ENCODE data around the gene MGP. TPM values are rescaled to one million over a fixed set of nuclear protein-coding genes. Genes with fewer than 3 reads are reported as not detected.

Gene MGP
- total RNA-seq, 1 experiment from 2014 or later = 79.8 TPM

DNA sequence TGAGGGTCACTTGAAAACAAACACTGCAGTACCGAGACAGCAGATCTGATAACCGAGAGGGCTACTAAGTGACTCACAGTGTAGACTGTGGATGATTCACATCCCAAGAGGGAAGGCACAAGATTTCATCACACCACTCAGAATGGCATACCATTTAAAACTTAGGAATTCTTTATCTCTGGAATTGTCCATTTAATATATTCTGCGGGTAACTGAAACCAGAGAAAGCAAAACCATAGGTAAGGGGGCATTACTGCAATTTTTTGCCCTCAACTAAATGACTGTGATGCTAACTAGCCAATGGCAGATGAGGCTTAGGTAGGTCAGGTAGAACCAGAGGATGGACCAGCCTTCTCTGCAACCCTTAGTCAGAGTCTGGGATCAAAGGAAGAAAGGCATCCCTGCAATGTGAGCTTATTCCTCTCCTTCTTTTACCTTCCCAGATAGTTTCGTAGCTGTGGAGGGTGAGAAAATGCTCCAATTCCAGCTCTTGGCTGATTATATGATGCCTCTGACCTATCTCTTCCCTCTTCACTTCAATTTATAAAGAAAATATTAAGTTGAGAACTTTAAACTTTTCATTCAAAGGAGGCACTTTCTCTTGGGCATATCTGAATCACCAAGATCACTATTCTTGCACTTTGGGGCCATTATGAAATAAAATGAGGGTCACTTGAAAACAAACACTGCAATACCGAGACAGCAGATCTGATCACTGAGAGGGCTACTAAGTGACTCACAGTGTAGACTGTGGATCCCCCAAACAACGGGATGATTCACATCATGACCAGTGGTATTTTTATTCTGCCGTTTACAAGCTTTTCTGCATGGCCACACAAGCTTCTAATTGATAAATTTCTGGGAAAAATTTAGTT, 49.1 kb downstream of the MGP start:
- peak overlapping the region; percentile 59; the same call in 1 of the 2 replicates for H2AFZ ChIP-seq
- intact Hi-C loops (cut with micrococcal nuclease; ENCODE audit: unreplicated experiment) = loop anchor here (1.0 to 2.0 kb wide), 2 partner anchors 33 to 60 kb away; partner anchors contain the start of genes C12orf60 and WBP11
- H3K27ac ChIP-seq = peak overlapping the region; percentile 90
- no peaks in the 10 kb centered on the region for H3K27me3 ChIP-seq (ENCODE audit: insufficient read depth, low read depth)
- CTCF ChIA-PET = interaction anchor here (0.5 to 1.1 kb wide), 2 partner anchors 26 to 157 kb away, joined by 3 read pairs; no protein-coding TSS in a partner anchor
- H3K4me2 ChIP-seq = peak overlapping the region; percentile 65
- peaks cover 45% of the 10 kb centered on the region for H3K4me1 ChIP-seq (replicated peaks; ENCODE audit: insufficient read depth)
- H4K20me1 ChIP-seq (ENCODE audit: insufficient read depth) = no peaks in the 10 kb centered on the region
- DNase-seq = peak; percentile 57 to 93
- no peak for TF ChIP-seq EZH2 (IDR thresholded peaks at IDR 0.05; ENCODE audit: low read depth)
- TF ChIP-seq, protein P1, sequence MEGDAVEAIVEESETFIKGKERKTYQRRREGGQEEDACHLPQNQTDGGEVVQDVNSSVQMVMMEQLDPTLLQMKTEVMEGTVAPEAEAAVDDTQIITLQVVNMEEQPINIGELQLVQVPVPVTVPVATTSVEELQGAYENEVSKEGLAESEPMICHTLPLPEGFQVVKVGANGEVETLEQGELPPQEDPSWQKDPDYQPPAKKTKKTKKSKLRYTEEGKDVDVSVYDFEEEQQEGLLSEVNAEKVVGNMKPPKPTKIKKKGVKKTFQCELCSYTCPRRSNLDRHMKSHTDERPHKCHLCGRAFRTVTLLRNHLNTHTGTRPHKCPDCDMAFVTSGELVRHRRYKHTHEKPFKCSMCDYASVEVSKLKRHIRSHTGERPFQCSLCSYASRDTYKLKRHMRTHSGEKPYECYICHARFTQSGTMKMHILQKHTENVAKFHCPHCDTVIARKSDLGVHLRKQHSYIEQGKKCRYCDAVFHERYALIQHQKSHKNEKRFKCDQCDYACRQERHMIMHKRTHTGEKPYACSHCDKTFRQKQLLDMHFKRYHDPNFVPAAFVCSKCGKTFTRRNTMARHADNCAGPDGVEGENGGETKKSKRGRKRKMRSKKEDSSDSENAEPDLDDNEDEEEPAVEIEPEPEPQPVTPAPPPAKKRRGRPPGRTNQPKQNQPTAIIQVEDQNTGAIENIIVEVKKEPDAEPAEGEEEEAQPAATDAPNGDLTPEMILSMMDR (conservative IDR thresholded peaks at IDR 0.05) = no peak
- H3F3A ChIP-seq (ENCODE audit: insufficient read depth, low read depth) = peaks cover 37% of the 10 kb centered on the region
- H3K79me2 ChIP-seq (ENCODE audit: low read depth) = no peaks in the 10 kb centered on the region
- peak overlapping the region; percentile 31 for H3K4me3 ChIP-seq
- H3K9me3 ChIP-seq (ENCODE audit: insufficient read depth, low read depth) = peaks cover 6% of the 10 kb centered on the region; the same call in 1 of the 2 replicates
- BruUV-seq (replicated peaks) = TSS peak; percentile 86
- POLR2A ChIA-PET (ENCODE audit: unreplicated experiment) = interaction anchor here (0.5 to 1.0 kb wide), 6 partner anchors 33 to 365 kb away, joined by 3 to 12 read pairs (median 4); partner anchors contain the start of genes C12orf60 and WBP11
- no peaks in the 10 kb centered on the region for H3K36me3 ChIP-seq (ENCODE audit: low read depth)
- H3K9me2 ChIP-seq (ENCODE audit: insufficient read depth) = no peaks in the 10 kb centered on the region; the same call in 1 of the 2 replicates

DNA sequence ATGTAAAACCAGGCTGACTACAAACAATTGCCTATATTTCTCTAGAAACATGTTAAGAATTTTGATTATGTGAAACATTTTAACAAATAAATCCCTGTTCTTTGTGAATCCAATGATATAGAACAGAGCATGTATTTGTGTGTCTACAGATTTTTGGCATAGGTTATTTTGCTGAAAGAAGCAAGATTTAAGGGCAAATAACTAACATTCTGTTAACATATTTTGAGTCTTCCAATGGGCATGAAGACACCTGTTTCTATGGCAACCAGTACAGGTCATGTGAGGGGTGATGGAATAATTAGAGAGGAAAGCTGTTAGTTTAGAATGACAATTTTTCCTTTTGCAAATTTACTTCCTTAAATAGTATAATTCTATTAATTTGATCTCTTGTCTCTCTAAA, 51.1 kb downstream of the MGP start:
- peaks cover 39% of the 10 kb centered on the region for H3K4me1 ChIP-seq (replicated peaks; ENCODE audit: insufficient read depth)
- no TSS peak for BruUV-seq (replicated peaks)
- DNase-seq = no peak
- peaks cover 37% of the 10 kb centered on the region for H3F3A ChIP-seq (ENCODE audit: insufficient read depth, low read depth)
- H3K9me3 ChIP-seq (ENCODE audit: insufficient read depth, low read depth) = peaks cover 5% of the 10 kb centered on the region; the same call in 1 of the 2 replicates
- no peaks in the 10 kb centered on the region for H4K20me1 ChIP-seq (ENCODE audit: insufficient read depth)
- ChIA-PET POLR2A (ENCODE audit: unreplicated experiment) (no interaction called here), CTCF (no interaction called here)
- intact Hi-C loops (cut with micrococcal nuclease; ENCODE audit: unreplicated experiment) = no loop called here
- no peaks in the 10 kb centered on the region; the same call in 1 of the 2 replicates for H3K9me2 ChIP-seq (ENCODE audit: insufficient read depth)
- H3K27ac ChIP-seq = peak overlapping the region; percentile 90; the same call in 1 of the 2 replicates
- H3K27me3 ChIP-seq (ENCODE audit: insufficient read depth, low read depth) = no peaks in the 10 kb centered on the region
- no peaks in the 10 kb centered on the region for H3K36me3 ChIP-seq (ENCODE audit: low read depth)
- H3K4me3 ChIP-seq = no peak overlapping the region
- H2AFZ ChIP-seq = no peak overlapping the region
- H3K79me2 ChIP-seq (ENCODE audit: low read depth) = no peaks in the 10 kb centered on the region
- H3K4me2 ChIP-seq = no peak overlapping the region
- no peak for TF ChIP-seq EZH2 (IDR thresholded peaks at IDR 0.05; ENCODE audit: low read depth)
- TF ChIP-seq, protein P1 (conservative IDR thresholded peaks at IDR 0.05) = no peak

DNA sequence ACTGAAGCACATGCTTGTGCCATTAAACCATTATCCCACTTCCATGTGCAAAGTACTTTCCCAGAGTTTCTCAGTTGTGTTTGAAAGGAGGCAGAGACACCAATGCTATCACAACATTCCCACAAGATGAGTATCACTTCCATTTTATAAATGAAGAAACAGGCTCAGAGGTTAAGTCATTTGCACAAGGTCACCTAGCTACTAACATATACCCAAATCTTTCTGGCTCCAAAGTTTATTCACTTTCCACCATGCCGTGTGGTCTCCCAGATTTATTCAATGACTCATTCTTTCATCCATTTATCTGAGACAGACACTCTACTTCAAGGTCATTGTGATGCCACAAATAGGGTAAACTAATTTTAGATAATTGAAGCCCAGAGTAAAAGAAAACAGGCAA, 51.7 kb downstream of the MGP start:
- H3F3A ChIP-seq (ENCODE audit: insufficient read depth, low read depth) = peaks cover 37% of the 10 kb centered on the region
- no peak overlapping the region for H3K27ac ChIP-seq
- H3K27me3 ChIP-seq (ENCODE audit: insufficient read depth, low read depth) = no peaks in the 10 kb centered on the region
- H3K79me2 ChIP-seq (ENCODE audit: low read depth) = no peaks in the 10 kb centered on the region
- CTCF ChIA-PET = no interaction called here
- H3K9me2 ChIP-seq (ENCODE audit: insufficient read depth) = no peaks in the 10 kb centered on the region; the same call in 1 of the 2 replicates
- intact Hi-C loops (cut with micrococcal nuclease; ENCODE audit: unreplicated experiment) = no loop called here
- H2AFZ ChIP-seq = no peak overlapping the region
- no peaks in the 10 kb centered on the region for H4K20me1 ChIP-seq (ENCODE audit: insufficient read depth)
- no peaks in the 10 kb centered on the region for H3K36me3 ChIP-seq (ENCODE audit: low read depth)
- no peaks in the 10 kb centered on the region for H3K9me3 ChIP-seq (ENCODE audit: insufficient read depth, low read depth)
- TF ChIP-seq, protein P1 (conservative IDR thresholded peaks at IDR 0.05) = no peak
- no peak for TF ChIP-seq EZH2 (IDR thresholded peaks at IDR 0.05; ENCODE audit: low read depth)
- no peak overlapping the region for H3K4me3 ChIP-seq
- POLR2A ChIA-PET (ENCODE audit: unreplicated experiment) = no interaction called here
- no peak for DNase-seq
- peaks cover 39% of the 10 kb centered on the region for H3K4me1 ChIP-seq (replicated peaks; ENCODE audit: insufficient read depth)
- H3K4me2 ChIP-seq = no peak overlapping the region
- BruUV-seq (replicated peaks) = no TSS peak

All from PC-9 (cell line).